Esophagus squamous epithelium (tissue), 5 donors: ENCODE data around the gene PRLH. TPM values are rescaled to one million over a fixed set of nuclear protein-coding genes. Genes with fewer than 3 reads are reported as not detected.
"Not testable (repeated sequence)": the region's sequence is repeated elsewhere in the genome, so short reads cannot be mapped to it uniquely, and the experiment has no call there.

ENCODE experiments used
- DNase-seq: peaks from one replicate; lab custom pipeline; 2025; lab: John Stamatoyannopoulos, UW
- H3K27ac ChIP-seq, 4 donors: fragments of 200-600 bp; sonication (generic); one replicate each; pipeline ENCODE4 v1.5.1; 2016 to 2019; ENCODE audit warnings: mild to moderate bottlenecking in 1 of 4
- H3K27me3 ChIP-seq, 4 donors: fragments of 200-600 bp; sonication (generic); 1 replicate in 3 of 4; 2 replicates in 1 of 4; pipeline versions ENCODE4 v1.5.1 to v1.6.0; 2017 to 2021; ENCODE audit warnings: antibody characterized with exemption in 1 of 4
- H3K36me3 ChIP-seq, 3 donors: fragments of 200-600 bp; sonication (generic); one replicate each; pipeline ENCODE4 v1.5.1; 2016 to 2019
- H3K4me1 ChIP-seq, 3 donors: fragments of 200-600 bp; sonication (generic); one replicate each; pipeline ENCODE4 v1.5.1; 2017 to 2019
- H3K4me3 ChIP-seq, 4 donors: fragments of 200-600 bp; sonication (generic); 1 replicate in 3 of 4; 2 replicates in 1 of 4; pipeline ENCODE4 v1.5.1; 2016 to 2019; ENCODE audit warnings: mild to moderate bottlenecking in 2 of 4, moderate library complexity in 1 of 4
- H3K9me3 ChIP-seq, 3 donors: fragments of 200-600 bp; sonication (generic); one replicate each; pipeline ENCODE4 v1.5.1; 2016 to 2019
- CTCF ChIP-seq, 6 experiments: fragments of 450-650 bp in 4 of 6; fragments of 200-600 bp in 2 of 6; sonication (generic) in 2 of 6; IDR thresholded peaks; one replicate each; pipeline ENCODE4 v1.5.1; 2016 to 2019; ENCODE audit warnings: antibody characterized with exemption in 6 of 6, mild to moderate bottlenecking in 4 of 6, moderate library complexity in 4 of 6
- POLR2A ChIP-seq, 4 donors: fragments of 450-650 bp; IDR thresholded peaks; one replicate each; pipeline ENCODE4 v1.6.1; 2017; ENCODE audit warnings: antibody characterized with exemption in 4 of 4, mild to moderate bottlenecking in 4 of 4, moderate library complexity in 3 of 4
- WGBS, 2 donors: methylation state at CpG; one replicate each; pipeline ENCODE4 v1.1.5; 2018; 5-methylcytosine and 5-hydroxymethylcytosine counted together
- intact Hi-C: fragments of 100-400 bp; cut with DNase I; formaldehyde crosslinking; loops from one replicate; pipeline ENCODE4 v1.15.0; 2022
- total RNA-seq, 4 donors: library from RNA; depleted of rRNA; stranded (reverse); fragments of >200 nt; gene quantifications; one replicate each; pipeline ENCODE4 v1.1.0, GENCODE V29; 2016
- donor health status: DM: yes; HTN: yes; CAD: no.

Gene PRLH
- total RNA-seq, 4 donors from 2014 or later: not detected

GRCh38 chr2:237603049-237603717, 36.8 kb downstream of the PRLH start:
- no peak for DNase-seq
- H3K36me3 ChIP-seq: no peaks in the 10 kb centered on the region
- H3K27me3 ChIP-seq: no peaks in the 10 kb centered on the region
- H3K9me3 ChIP-seq: no peaks in the 10 kb centered on the region
- peaks cover 0 to 34% (median 8%) of the 10 kb centered on the region in 3 donors for H3K4me1 ChIP-seq
- peak overlapping the region in 1 of 4 donors; percentile 18 for H3K4me3 ChIP-seq
- H3K27ac ChIP-seq: peak overlapping the region in 3 of 4 donors; percentile 45 to 70 (median 69)
- intact Hi-C loops: no loop called here
- 72 to 83% methylated on average over 12 to 13 of the region's 13 CpGs for WGBS, 2 donors
- TF ChIP-seq POLR2A (IDR thresholded peaks at IDR 0.05): no peak
- no peak for TF ChIP-seq CTCF (IDR thresholded peaks at IDR 0.05)

GRCh38 chr2:237603718-237604362, 37.5 kb downstream of the PRLH start:
- Histone ChIP-seq H3K4me1 (peaks cover 0 to 34% (median 8%) of the 10 kb centered on the region in 3 donors), H3K4me3 (peak overlapping the region in 1 of 4 donors; percentile 18), H3K27ac (peak overlapping the region; percentile 23 to 70 (median 57)), H3K36me3 (no peaks in the 10 kb centered on the region), H3K27me3 (no peaks in the 10 kb centered on the region), H3K9me3 (no peaks in the 10 kb centered on the region)
- peak in 1 of 4 donors; percentile 54 for TF ChIP-seq POLR2A (IDR thresholded peaks at IDR 0.05)
- no peak for TF ChIP-seq CTCF (IDR thresholded peaks at IDR 0.05)
- 11 to 17% methylated on average over 13 to 14 of the region's 15 CpGs for WGBS, 2 donors
- intact Hi-C loops: no loop called here
- no peak for DNase-seq

GRCh38 chr2:237604391-237604790, 38.0 kb downstream of the PRLH start:
- Histone ChIP-seq H3K27ac (peak overlapping the region in 2 of 4 donors; percentile 45 to 69), H3K4me1 (peaks cover 0 to 33% (median 8%) of the 10 kb centered on the region in 3 donors), H3K27me3 (no peaks in the 10 kb centered on the region), H3K36me3 (no peaks in the 10 kb centered on the region), H3K9me3 (no peaks in the 10 kb centered on the region), H3K4me3 (no peak overlapping the region)
- intact Hi-C loops: no loop called here
- no peak for TF ChIP-seq CTCF (IDR thresholded peaks at IDR 0.05)
- TF ChIP-seq POLR2A (IDR thresholded peaks at IDR 0.05): no peak
- no peak for DNase-seq
- 83 to 85% methylated on average over 4 to 11 of the region's 11 CpGs for WGBS, 2 donors

GRCh38 chr2:237604960-237605359, 38.6 kb downstream of the PRLH start:
- 87 to 89% methylated on average over 9 of the region's 9 CpGs for WGBS, 2 donors

GRCh38 chr2:237606522-237606921, 40.1 kb downstream of the PRLH start:
- WGBS, 2 donors: 82% methylated on average over 4 of the region's 4 CpGs; no CpG with 5 or more reads in 1 of the 2 donors
- DNase-seq, H3K27me3 ChIP-seq, H3K27ac ChIP-seq, intact Hi-C loops, H3K36me3 ChIP-seq, H3K9me3 ChIP-seq, H3K4me3 ChIP-seq: not testable (repeated sequence)
- peaks cover 0 to 18% (median 5%) of the 10 kb centered on the region in 3 donors for H3K4me1 ChIP-seq

More at GRCh38 chr2:237604960-237605359, 38.6 kb downstream of the PRLH start:
- Histone ChIP-seq H3K27ac (no peak overlapping the region), H3K4me3 (no peak overlapping the region), H3K9me3 (no peaks in the 10 kb centered on the region), H3K27me3 (no peaks in the 10 kb centered on the region), H3K36me3 (no peaks in the 10 kb centered on the region), H3K4me1 (peaks cover 0 to 27% (median 6%) of the 10 kb centered on the region in 3 donors)
- intact Hi-C loops: no loop called here
- peak in 1 of 6 experiments; percentile 6 for TF ChIP-seq CTCF (IDR thresholded peaks at IDR 0.05)
- no peak for TF ChIP-seq POLR2A (IDR thresholded peaks at IDR 0.05)
- no peak for DNase-seq
